Trophoblast cell (in vitro differentiated cells and primary cell): Measurements from ENCODE around the gene LRP3.
"Not testable (repeated sequence)": the region's sequence is repeated elsewhere in the genome, so short reads cannot be mapped to it uniquely, and the experiment has no call there.

Experiments used
- DNase-seq, 2 donors: peaks; one replicate each; pipeline ENCODE4 v3.0.0-alpha.2; 2016
- H2AFZ ChIP-seq: 2 replicates; pipeline ENCODE4 v1.6.1; 2013; ENCODE audit warnings: low read length, moderate library complexity, mild to moderate bottlenecking; ENCODE audit not compliant: insufficient read depth, poor library complexity
- H2AK5ac ChIP-seq: 2 replicates; pipeline ENCODE4 v1.6.1; 2013; ENCODE audit warnings: mild to moderate bottlenecking, low read length
- H2BK120ac ChIP-seq: 2 replicates; pipeline ENCODE4 v1.6.1; 2013; ENCODE audit warnings: low read length, mild to moderate bottlenecking, moderate library complexity; ENCODE audit not compliant: insufficient read depth, poor library complexity
- H2BK12ac ChIP-seq: 2 replicates; pipeline ENCODE4 v1.6.1; 2013; ENCODE audit warnings: mild to moderate bottlenecking, low read length, moderate library complexity
- H2BK5ac ChIP-seq: 2 replicates; pipeline ENCODE4 v1.6.1; 2013; ENCODE audit warnings: low read length, low read depth, moderate library complexity, mild to moderate bottlenecking; ENCODE audit not compliant: poor library complexity
- H3K14ac ChIP-seq: 2 replicates; pipeline ENCODE4 v1.6.1; 2013; ENCODE audit warnings: mild to moderate bottlenecking, low read length
- H3K18ac ChIP-seq: 2 replicates; pipeline ENCODE4 v1.6.1; 2013; ENCODE audit warnings: mild to moderate bottlenecking, low read length
- H3K23ac ChIP-seq: 2 replicates; pipeline ENCODE4 v1.6.1; 2013; ENCODE audit warnings: low read length
- H3K27ac ChIP-seq: 2 replicates; pipeline ENCODE4 v1.5.1; 2013; ENCODE audit warnings: low read depth, mild to moderate bottlenecking, inconsistent platforms, low read length, moderate library complexity
- H3K27me3 ChIP-seq: 2 replicates; pipeline ENCODE4 v1.6.1; 2013; ENCODE audit warnings: inconsistent platforms, mild to moderate bottlenecking, low read length, moderate library complexity; ENCODE audit not compliant: insufficient read depth
- H3K36me3 ChIP-seq, 2 experiments: 1 replicate in 1 of 2; 2 replicates in 1 of 2; pipeline ENCODE4 v1.6.1; 2013; ENCODE audit warnings: low read length in 2 of 2, mild to moderate bottlenecking in 2 of 2, moderate library complexity in 1 of 2; ENCODE audit not compliant: insufficient read depth in 2 of 2, control insufficient read depth in 1 of 2
- H3K4ac ChIP-seq: 2 replicates; pipeline ENCODE4 v1.6.1; 2013; ENCODE audit warnings: low read depth, mild to moderate bottlenecking, low read length, moderate library complexity
- H3K4me1 ChIP-seq, 2 experiments: 1 replicate in 1 of 2; 2 replicates in 1 of 2; pipeline ENCODE4 v1.6.1; 2013; ENCODE audit warnings: low read length in 2 of 2, mild to moderate bottlenecking in 2 of 2, moderate library complexity in 1 of 2; ENCODE audit not compliant: insufficient read depth in 2 of 2, control insufficient read depth in 1 of 2
- H3K4me2 ChIP-seq: 2 replicates; pipeline ENCODE4 v1.6.1; 2013; ENCODE audit warnings: inconsistent platforms, mild to moderate bottlenecking, low read length, moderate library complexity
- H3K4me3 ChIP-seq: 2 replicates; pipeline ENCODE4 v1.5.1; 2013; ENCODE audit warnings: mild to moderate bottlenecking, low read depth, low read length, inconsistent platforms
- H3K79me1 ChIP-seq: one replicate; pipeline ENCODE4 v1.6.1; 2013; ENCODE audit warnings: low read length
- H3K79me2 ChIP-seq: 2 replicates; pipeline ENCODE4 v1.6.1; 2013; ENCODE audit warnings: low read length, mild to moderate bottlenecking; ENCODE audit not compliant: control insufficient read depth, insufficient read depth, poor library complexity
- H3K9ac ChIP-seq: 2 replicates; pipeline ENCODE4 v1.6.1; 2013; ENCODE audit warnings: mild to moderate bottlenecking, low read length
- H3K9me3 ChIP-seq: 2 replicates; pipeline ENCODE4 v1.6.1; 2013; ENCODE audit warnings: low read depth, mild to moderate bottlenecking, control low read depth, inconsistent platforms, low read length; ENCODE audit not compliant: insufficient read depth
- H4K12ac ChIP-seq: 2 replicates; pipeline ENCODE4 v1.6.1; 2013; ENCODE audit warnings: low read depth, mild to moderate bottlenecking, low read length, moderate library complexity
- H4K8ac ChIP-seq: 2 replicates; pipeline ENCODE4 v1.6.1; 2013; ENCODE audit warnings: low read depth, mild to moderate bottlenecking, low read length, moderate library complexity
- H4K91ac ChIP-seq: one replicate; pipeline ENCODE4 v1.6.1; 2013; ENCODE audit warnings: low read depth, mild to moderate bottlenecking, low read length, moderate library complexity
- WGBS: extraction: QIAGEN DNeasy Blood & Tissue Kit; methylation state at CpG from one replicate; pipeline ENCODE4 v1.1.7; 2013; ENCODE audit warnings: missing lambda C conversion rate; ENCODE audit not compliant: insufficient read length, insufficient coverage; ENCODE audit errors: extremely low coverage; 5-methylcytosine and 5-hydroxymethylcytosine counted together

LRP3 gene

GRCh38 chr19:33161201-33161600 lies 32.9 kb upstream of the LRP3 start:
- Histone ChIP-seq H3K9ac (no peak overlapping the region), H2BK120ac (no peak overlapping the region), H3K27ac (no peak overlapping the region), H3K4me1 (no peaks in the 10 kb centered on the region), H3K4me3 (no peak overlapping the region), H3K4me2 (no peak overlapping the region), H4K12ac (no peak overlapping the region), H3K14ac (no peak overlapping the region), H4K8ac (no peak overlapping the region), H3K9me3 (no peaks in the 10 kb centered on the region), H2BK5ac (no peak overlapping the region), H2AK5ac (no peak overlapping the region), H3K4ac (no peak overlapping the region), H2BK12ac (no peak overlapping the region), H3K79me2 (no peaks in the 10 kb centered on the region), H2AFZ (no peak overlapping the region), H3K79me1 (no peaks in the 10 kb centered on the region), H4K91ac (no peak overlapping the region), H3K23ac (no peak overlapping the region), H3K27me3 (peaks cover 2% of the 10 kb centered on the region), H3K36me3 (no peaks in the 10 kb centered on the region), H3K18ac (no peak overlapping the region)
- no peak for DNase-seq
- no CpG with 5 or more reads among the region's 4 CpGs for WGBS

- H3K9ac ChIP-seq: no peak overlapping the region
- H4K91ac ChIP-seq: no peak overlapping the region
- no peaks in the 10 kb centered on the region for H3K9me3 ChIP-seq
- H2AK5ac ChIP-seq: no peak overlapping the region
- H2BK12ac ChIP-seq: no peak overlapping the region
- H3K4ac ChIP-seq: no peak overlapping the region
- H3K79me2 ChIP-seq: no peaks in the 10 kb centered on the region
- H3K4me3 ChIP-seq: no peak overlapping the region
- no peak overlapping the region for H2BK120ac ChIP-seq
- no CpG with 5 or more reads among the region's 6 CpGs for WGBS
- H3K18ac ChIP-seq: no peak overlapping the region
- no peak overlapping the region for H2AFZ ChIP-seq
- H3K36me3 ChIP-seq: no peaks in the 10 kb centered on the region
- H3K4me1 ChIP-seq: no peaks in the 10 kb centered on the region
- H3K23ac ChIP-seq: no peak overlapping the region
- peaks cover 2% of the 10 kb centered on the region for H3K27me3 ChIP-seq
- H3K4me2 ChIP-seq: no peak overlapping the region
- H4K12ac ChIP-seq: no peak overlapping the region
- no peak for DNase-seq
- no peak overlapping the region for H2BK5ac ChIP-seq
- no peak overlapping the region for H4K8ac ChIP-seq
- H3K79me1 ChIP-seq: no peaks in the 10 kb centered on the region
- H3K14ac ChIP-seq: no peak overlapping the region
- no peak overlapping the region for H3K27ac ChIP-seq
Observed at GRCh38 chr19:33163481-33163880, 30.6 kb upstream of the LRP3 start.

GRCh38 chr19:33166037-33166436 lies 28.1 kb upstream of the LRP3 start:
- not testable (repeated sequence) for H2AK5ac ChIP-seq, H4K91ac ChIP-seq, H3K4ac ChIP-seq, H3K27me3 ChIP-seq, H2BK12ac ChIP-seq, H2BK5ac ChIP-seq, H3K14ac ChIP-seq, H3K4me1 ChIP-seq, H3K79me2 ChIP-seq, H3K79me1 ChIP-seq, H3K9me3 ChIP-seq, H4K12ac ChIP-seq, H3K23ac ChIP-seq, H3K4me3 ChIP-seq, H4K8ac ChIP-seq, H3K27ac ChIP-seq, DNase-seq, H3K18ac ChIP-seq, H3K4me2 ChIP-seq, H2AFZ ChIP-seq, H3K9ac ChIP-seq, H3K36me3 ChIP-seq, H2BK120ac ChIP-seq
- WGBS: no CpG with 5 or more reads among the region's 6 CpGs

DNA sequence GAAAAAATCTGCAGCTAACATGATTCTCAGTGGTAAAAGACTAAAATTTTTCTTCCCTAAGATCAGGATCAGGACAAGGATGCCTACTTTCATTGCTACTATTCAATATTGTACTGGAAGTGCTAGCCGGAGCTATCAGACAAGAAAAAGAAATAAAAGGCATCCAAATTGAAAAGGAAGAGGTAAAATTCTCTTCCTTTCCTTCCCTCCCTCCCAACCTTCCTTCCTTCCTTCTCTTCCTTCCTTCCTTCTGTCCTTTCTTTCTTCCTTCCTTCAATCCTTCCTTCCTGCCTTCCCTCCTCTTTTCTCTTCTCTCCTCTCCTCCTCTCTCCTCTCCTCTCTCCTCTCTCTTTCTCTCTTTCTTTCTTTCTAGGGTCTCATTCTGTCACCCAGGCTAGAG lies 26.7 kb upstream of the LRP3 start:
- H4K12ac ChIP-seq: no peak overlapping the region
- H3K9me3 ChIP-seq: no peaks in the 10 kb centered on the region
- H2BK5ac ChIP-seq: no peak overlapping the region

More for the DNA sequence above, 26.7 kb upstream of the LRP3 start:
- Histone ChIP-seq H4K91ac (no peak overlapping the region), H2BK120ac (no peak overlapping the region), H3K27ac (no peak overlapping the region), H3K4me3 (no peak overlapping the region), H4K8ac (no peak overlapping the region), H2BK12ac (no peak overlapping the region), H3K23ac (no peak overlapping the region), H3K4ac (no peak overlapping the region), H3K36me3 (no peaks in the 10 kb centered on the region), H3K27me3 (no peaks in the 10 kb centered on the region), H3K18ac (no peak overlapping the region), H3K9ac (no peak overlapping the region), H3K4me2 (no peak overlapping the region), H3K79me2 (no peaks in the 10 kb centered on the region), H2AK5ac (no peak overlapping the region), H3K4me1 (no peaks in the 10 kb centered on the region), H3K79me1 (no peaks in the 10 kb centered on the region), H3K14ac (no peak overlapping the region), H2AFZ (no peak overlapping the region)
- no peak for DNase-seq
- no CpG with 5 or more reads among the region's 1 CpG for WGBS
